Vagina (tissue), 2 donors: Measurements from ENCODE around the gene TCF25.
"Not testable (repeated sequence)": the region's sequence is repeated elsewhere in the genome, so short reads cannot be mapped to it uniquely, and the experiment has no call there.

Experiments
- CTCF ChIP-seq, 3 experiments: fragments of 450-650 bp in 2 of 3; fragments of 200-600 bp in 1 of 3; sonication (generic) in 1 of 3; IDR thresholded peaks; one replicate each; pipeline ENCODE4 v1.5.1; 2017 to 2019; ENCODE audit warnings: antibody characterized with exemption in 3 of 3, mild to moderate bottlenecking in 2 of 3, moderate library complexity in 2 of 3
- POLR2A ChIP-seq, 2 donors: fragments of 450-650 bp; IDR thresholded peaks; one replicate each; pipeline ENCODE4 v1.6.1; 2017; ENCODE audit warnings: antibody characterized with exemption in 2 of 2, mild to moderate bottlenecking in 2 of 2, moderate library complexity in 2 of 2
- POLR2AphosphoS5 ChIP-seq, 2 donors: sonication (generic); formaldehyde crosslinking; IDR thresholded peaks; one replicate each; pipeline ENCODE4 v1.9.0; 2017; ENCODE audit warnings: antibody characterized with exemption in 2 of 2, mild to moderate bottlenecking in 2 of 2, low read depth in 1 of 2; ENCODE audit not compliant: insufficient read depth in 1 of 2

GRCh38 chr16:89879123-89879522 lies 5.7 kb downstream of the TCF25 start:
- TF ChIP-seq POLR2A (IDR thresholded peaks at IDR 0.05); CTCF (IDR thresholded peaks at IDR 0.05); POLR2AphosphoS5 (IDR thresholded peaks at IDR 0.05; ENCODE audit: insufficient read depth in 1 of 2, low read depth in 1 of 2): not testable (repeated sequence)
